AG08396 (cell line): ENCODE data around the gene TRNAU1AP.

ENCODE experiments used
- DNase-seq: peaks from one replicate; pipeline ENCODE4 v3.0.0; 2012; ENCODE audit warnings: low spot score, mixed read lengths

The TRNAU1AP gene

DNA sequence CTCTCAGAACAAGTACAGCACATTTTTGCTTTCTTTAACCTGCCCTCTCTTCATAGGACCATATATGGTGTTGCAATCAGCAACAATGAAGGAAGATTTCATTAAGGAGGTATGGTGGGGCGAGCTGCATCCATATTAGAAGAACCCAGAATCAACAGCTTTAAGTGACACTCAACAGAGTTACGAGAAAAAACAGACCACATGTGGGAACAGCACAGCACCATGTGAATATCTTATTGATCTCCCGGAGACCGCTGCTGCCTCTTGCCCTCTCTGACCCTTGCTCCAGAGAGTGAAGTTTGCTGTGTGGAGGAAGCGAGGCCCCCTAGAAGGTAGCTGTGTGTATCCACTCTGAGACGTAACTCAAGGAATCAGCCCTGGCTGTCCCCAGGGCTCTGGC, 52.1 kb downstream of the TRNAU1AP start:
- DNase-seq = no peak

DNA sequence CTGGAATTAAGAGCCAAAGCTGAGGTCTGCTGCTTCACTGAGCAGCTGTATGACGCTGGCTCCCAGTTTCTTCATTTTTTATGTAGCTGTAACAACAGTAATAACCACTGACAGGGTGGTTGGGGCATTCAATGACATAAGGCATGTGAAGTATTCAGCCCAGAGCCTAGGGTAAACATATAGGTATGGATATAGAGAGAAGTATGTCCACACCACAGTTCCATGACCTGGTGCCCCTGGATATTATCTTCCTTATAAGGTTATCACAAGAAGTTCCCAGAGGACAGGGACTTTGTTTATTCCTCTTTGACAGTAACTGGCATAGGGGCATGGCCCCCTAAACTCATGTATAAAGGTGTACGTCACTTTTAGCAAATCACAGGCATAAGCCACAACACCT, 53.9 kb downstream of the TRNAU1AP start:
- DNase-seq = no peak

DNA sequence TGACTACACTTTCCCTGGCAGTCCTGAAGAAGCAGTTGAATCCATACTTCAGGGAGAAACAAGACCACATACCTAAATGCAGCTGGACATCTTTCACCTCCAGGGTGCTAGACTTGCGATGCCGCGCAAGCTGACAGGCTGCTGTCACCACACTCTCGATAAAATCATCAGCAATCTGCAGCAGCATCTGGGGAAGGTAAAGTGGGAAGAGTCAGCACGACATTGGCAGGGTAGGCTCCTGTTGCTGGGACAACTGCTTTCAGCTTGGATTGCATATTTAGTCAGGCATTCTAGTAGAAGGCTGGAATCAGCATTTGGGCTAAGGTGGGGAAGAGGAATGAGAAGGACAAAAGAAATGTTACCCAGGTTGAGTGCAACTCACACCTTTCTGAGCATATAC, 60.3 kb downstream of the TRNAU1AP start:
- no peak for DNase-seq
